Right lung (tissue), 10 donors: ENCODE results near the gene NAP1L3. TPM values are rescaled to one million over a fixed set of nuclear protein-coding genes. Genes with fewer than 3 reads are reported as not detected.

Source experiments
- DNase-seq, 2 donors: peaks; one replicate each; pipeline ENCODE4 v3.0.0-alpha.2; 2013
- long read RNA-seq, 8 donors: transcript quantifications; one replicate each; lab custom pipeline, GENCODE V29; 2026
- polyA plus RNA-seq, 5 donors: library from polyadenylated mRNA; unstranded; fragments of 120-200 nt; gene quantifications; one replicate each; pipeline versions ENCODE4 v1.2.1 to v1.2.3, GENCODE V29; 2013; ENCODE audit warnings: inconsistent platforms in 1 of 5, low replicate concordance in 1 of 5; ENCODE audit not compliant: insufficient read length in 5 of 5, insufficient read depth in 1 of 5

The NAP1L3 gene
- polyA plus RNA-seq: 10 to 100 TPM; 14.7 to 25.4 (median 20.1) TPM
- long read RNA-seq, donor 1, transcript NAP1L3-201 (1 exons, 2,639 nt): major isoform, 35 of 35 reads
- long read RNA-seq, donor 1, partial matches to known transcripts: 0 of 35 reads
- long read RNA-seq, donor 1, other reads (novel, unspliced or antisense): 0 of 35 reads
- long read RNA-seq, donor 2, transcript NAP1L3-201 (1 exons, 2,639 nt): major isoform, 10 of 10 reads
- long read RNA-seq, donor 2, partial matches to known transcripts: 0 of 10 reads
- long read RNA-seq, donor 2, other reads (novel, unspliced or antisense): 0 of 10 reads
- long read RNA-seq, donor 3, transcript NAP1L3-201 (1 exons, 2,639 nt): major isoform, 11 of 11 reads
- long read RNA-seq, donor 3, partial matches to known transcripts: 0 of 11 reads
- long read RNA-seq, donor 3, other reads (novel, unspliced or antisense): 0 of 11 reads
- long read RNA-seq, donor 4, transcript NAP1L3-201 (1 exons, 2,639 nt): major isoform, 16 of 16 reads
- long read RNA-seq, donor 4, partial matches to known transcripts: 0 of 16 reads
- long read RNA-seq, donor 4, other reads (novel, unspliced or antisense): 0 of 16 reads
- long read RNA-seq, donor 5, transcript NAP1L3-201 (1 exons, 2,639 nt): major isoform, 24 of 24 reads
- long read RNA-seq, donor 5, partial matches to known transcripts: 0 of 24 reads
- long read RNA-seq, donor 5, other reads (novel, unspliced or antisense): 0 of 24 reads
- long read RNA-seq, donor 6, transcript NAP1L3-201 (1 exons, 2,639 nt): major isoform, 27 of 27 reads
- long read RNA-seq, donor 6, partial matches to known transcripts: 0 of 27 reads
- long read RNA-seq, donor 6, other reads (novel, unspliced or antisense): 0 of 27 reads
- long read RNA-seq, donor 7, partial matches to known transcripts: 0 of 4 reads
- long read RNA-seq, donor 7, other reads (novel, unspliced or antisense): 0 of 4 reads
- long read RNA-seq, donor 8, transcript NAP1L3-201 (1 exons, 2,639 nt): major isoform, 7 of 7 reads
- long read RNA-seq, donor 8, partial matches to known transcripts: 0 of 7 reads
- long read RNA-seq, donor 8, other reads (novel, unspliced or antisense): 0 of 7 reads

GRCh38 chrX:93673056-93673868, at the start of gene NAP1L3:
TSS of gene NAP1L3 (minus strand) at chrX:93673578. CDS start at chrX:93673304, 274 bp downstream.
- peak; percentile 68 to 69 for DNase-seq

GRCh38 chrX:93711076-93711475, 37.7 kb upstream of the NAP1L3 start:
- no peak for DNase-seq

- no peak for DNase-seq
These were observed 30.3 kb upstream of the NAP1L3 start for GRCh38 chrX:93703701-93704100.

- DNase-seq: no peak
These were observed 22.6 kb upstream of the NAP1L3 start for GRCh38 chrX:93695981-93696380.

- no peak for DNase-seq
These were observed 492 bp upstream of the NAP1L3 start, which contains the start of gene FAM133A for GRCh38 chrX:93673869-93674271. TSS of gene FAM133A (plus strand) at chrX:93674206. CDS start at chrX:93709420, 35,214 bp downstream.

- DNase-seq: no peak
These were observed 12.8 kb downstream of the NAP1L3 start for GRCh38 chrX:93660575-93660974.

GRCh38 chrX:93649381-93649780, 24.0 kb downstream of the NAP1L3 start:
- DNase-seq: no peak

GRCh38 chrX:93637591-93637990, 35.8 kb downstream of the NAP1L3 start:
- DNase-seq: no peak

Other genes starting within 250 kb of the NAP1L3 start
- under 1 TPM; 0.06 to 0.17 (median 0.10) TPM for gene FAM133A, start 628 bp upstream of the NAP1L3 start, polyA plus RNA-seq